MM.1S (cell line): Measurements from ENCODE around the gene CBLIF.

Experiments
- DNase-seq: peaks from one replicate; pipeline ENCODE4 v3.0.0-alpha.2; 2015
- H2AFZ ChIP-seq: fragments of 300-600 bp; sonication (generic); 2 replicates; pipeline ENCODE4 v1.6.0; 2016; ENCODE audit warnings: antibody characterized with exemption, low read length
- H3F3A ChIP-seq: fragments of 300-600 bp; sonication (generic); 2 replicates; pipeline ENCODE4 v1.6.1; 2016; ENCODE audit warnings: mild to moderate bottlenecking, antibody characterized with exemption, low read length, moderate library complexity, mixed read lengths; ENCODE audit not compliant: insufficient read depth
- H3K27ac ChIP-seq: fragments of 300-600 bp; sonication (generic); 2 replicates; pipeline ENCODE4 v1.5.1; 2016; ENCODE audit warnings: mild to moderate bottlenecking, low read length
- H3K27me3 ChIP-seq: fragments of 300-600 bp; sonication (generic); replicated peaks from 2 replicates; pipeline ENCODE4 v1.6.0; 2016; ENCODE audit warnings: low read length; ENCODE audit not compliant: insufficient read depth
- H3K36me3 ChIP-seq: fragments of 300-600 bp; sonication (generic); replicated peaks from 2 replicates; pipeline ENCODE4 v1.6.1; 2016; ENCODE audit warnings: mild to moderate bottlenecking, low read length, mixed read lengths; ENCODE audit not compliant: insufficient read depth
- H3K4me1 ChIP-seq: fragments of 300-600 bp; sonication (generic); 2 replicates; pipeline ENCODE4 v1.6.1; 2016; ENCODE audit warnings: low read length, mixed read lengths
- H3K4me2 ChIP-seq: fragments of 300-600 bp; sonication (generic); 2 replicates; pipeline ENCODE4 v1.6.0; 2016; ENCODE audit warnings: low read depth, low read length
- H3K4me3 ChIP-seq: fragments of 300-600 bp; sonication (generic); 2 replicates; pipeline ENCODE4 v1.5.1; 2016; ENCODE audit warnings: low read length, mixed read lengths
- H3K79me2 ChIP-seq: fragments of 300-600 bp; sonication (generic); 2 replicates; pipeline ENCODE4 v1.6.1; 2016; ENCODE audit warnings: mixed run types, low read length, mixed read lengths
- H3K9ac ChIP-seq: fragments of 300-600 bp; sonication (generic); 2 replicates; pipeline ENCODE4 v1.6.1; 2016; ENCODE audit warnings: low read length, mixed read lengths
- H3K9me2 ChIP-seq: fragments of 300-600 bp; sonication (generic); replicated peaks from 2 replicates; pipeline ENCODE4 v1.6.1; 2016; ENCODE audit warnings: mild to moderate bottlenecking, low read length, mixed read lengths; ENCODE audit not compliant: insufficient read depth
- H3K9me3 ChIP-seq: fragments of 300-600 bp; sonication (generic); replicated peaks from 2 replicates; pipeline ENCODE4 v1.6.1; 2016; ENCODE audit warnings: mild to moderate bottlenecking, low read length, mixed read lengths; ENCODE audit not compliant: insufficient read depth
- H4K20me1 ChIP-seq: fragments of 300-600 bp; sonication (generic); 2 replicates; pipeline ENCODE4 v1.6.1; 2016; ENCODE audit warnings: mild to moderate bottlenecking, low read length, moderate library complexity, mixed read lengths; ENCODE audit not compliant: insufficient read depth
- CTCF ChIP-seq: fragments of 300-600 bp; sonication (generic); IDR thresholded peaks from 2 replicates; pipeline ENCODE4 v1.5.1; 2016; ENCODE audit warnings: antibody characterized with exemption, low read length, mixed read lengths
- EZH2 ChIP-seq: fragments of 300-600 bp; sonication (generic); optimal IDR thresholded peaks from 2 replicates; pipeline ENCODE3; 2017; ENCODE audit warnings: low read depth, mild to moderate bottlenecking, antibody characterized with exemption, low read length, mixed read lengths
- EZH2phosphoT487 ChIP-seq: fragments of 300-600 bp; sonication (generic); IDR thresholded peaks from 2 replicates; pipeline ENCODE4 v1.6.1; 2018; ENCODE audit warnings: antibody characterized with exemption, low read length

Gene CBLIF

DNA sequence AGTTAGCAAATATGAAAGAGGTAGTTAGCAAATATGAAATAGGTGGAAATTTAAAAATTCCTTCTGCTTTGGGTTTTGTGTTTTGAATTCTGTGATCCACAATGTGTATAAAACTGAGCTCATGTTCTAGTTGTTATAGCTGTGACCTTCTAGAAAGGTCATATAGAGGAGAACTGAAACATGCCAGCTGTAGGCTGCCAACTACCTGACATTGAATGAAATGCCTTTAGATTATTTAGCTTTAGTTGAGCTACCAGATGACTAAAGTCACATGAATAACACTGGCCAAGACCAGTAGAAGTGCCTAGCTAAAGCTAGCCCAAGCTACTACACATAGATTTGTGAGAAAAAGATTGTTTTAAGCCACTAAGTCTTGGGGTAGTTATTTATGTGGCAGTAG, 26.8 kb upstream of the CBLIF start:
- Histone ChIP-seq H3K9me2 (no peaks in the 10 kb centered on the region), H3K9ac (no peak overlapping the region), H3K4me2 (no peak overlapping the region), H4K20me1 (no peaks in the 10 kb centered on the region), H3K4me1 (no peaks in the 10 kb centered on the region), H3K36me3 (no peaks in the 10 kb centered on the region), H3K79me2 (no peaks in the 10 kb centered on the region), H3K9me3 (no peaks in the 10 kb centered on the region), H3K27me3 (no peaks in the 10 kb centered on the region), H2AFZ (no peak overlapping the region), H3K4me3 (no peak overlapping the region), H3K27ac (no peak overlapping the region), H3F3A (no peaks in the 10 kb centered on the region)
- no peak for DNase-seq
- no peak for TF ChIP-seq CTCF
- TF ChIP-seq EZH2phosphoT487 = no peak
- TF ChIP-seq EZH2 = no peak

DNA sequence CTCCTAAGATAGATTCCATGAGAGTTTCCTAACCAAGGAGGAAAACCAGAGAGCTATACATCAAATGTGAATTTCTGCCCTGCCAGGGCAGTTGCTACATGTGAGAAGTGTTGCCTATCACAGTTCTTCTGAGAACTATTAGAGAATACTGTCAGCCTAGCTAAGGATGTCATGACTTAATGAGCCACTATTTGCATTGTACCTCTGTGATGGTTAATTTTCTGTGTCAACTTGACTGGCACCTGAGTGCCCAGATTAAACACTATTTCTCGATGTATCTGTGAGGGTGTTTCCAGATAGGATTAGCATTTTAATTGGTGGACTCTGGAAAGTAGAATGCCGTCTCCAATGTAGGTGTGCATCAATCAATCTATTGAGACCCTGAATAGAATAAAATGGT, 22.6 kb upstream of the CBLIF start:
- H3K4me1 ChIP-seq = no peaks in the 10 kb centered on the region
- no peaks in the 10 kb centered on the region for H3K9me2 ChIP-seq
- H3K4me2 ChIP-seq = no peak overlapping the region
- H3K27ac ChIP-seq = no peak overlapping the region
- no peak overlapping the region for H3K4me3 ChIP-seq
- H3K9ac ChIP-seq = no peak overlapping the region
- TF ChIP-seq EZH2phosphoT487 (no peak), CTCF (no peak), EZH2 (no peak)
- H3K36me3 ChIP-seq = no peaks in the 10 kb centered on the region
- no peaks in the 10 kb centered on the region for H3K9me3 ChIP-seq
- H4K20me1 ChIP-seq = no peaks in the 10 kb centered on the region
- no peak for DNase-seq
- no peaks in the 10 kb centered on the region for H3K27me3 ChIP-seq
- H3F3A ChIP-seq = no peaks in the 10 kb centered on the region
- no peaks in the 10 kb centered on the region for H3K79me2 ChIP-seq
- no peak overlapping the region for H2AFZ ChIP-seq

GRCh38 chr11:59866836-59867235, 21.5 kb upstream of the CBLIF start:
- Histone ChIP-seq H3K36me3 (no peaks in the 10 kb centered on the region), H3K9me3 (no peaks in the 10 kb centered on the region), H3F3A (no peaks in the 10 kb centered on the region), H3K4me3 (no peak overlapping the region), H3K27ac (no peak overlapping the region), H3K9me2 (no peaks in the 10 kb centered on the region), H3K9ac (no peak overlapping the region), H2AFZ (no peak overlapping the region), H3K4me2 (no peak overlapping the region), H3K27me3 (no peaks in the 10 kb centered on the region), H3K79me2 (no peaks in the 10 kb centered on the region), H3K4me1 (no peaks in the 10 kb centered on the region), H4K20me1 (no peaks in the 10 kb centered on the region)
- no peak for DNase-seq
- no peak for TF ChIP-seq EZH2phosphoT487
- no peak for TF ChIP-seq CTCF
- TF ChIP-seq EZH2 = no peak

GRCh38 chr11:59866397-59866796, 21.1 kb upstream of the CBLIF start, which contains the start of gene TCN1:
Gene TCN1, minus strand, starts transcription at chr11:59866487. Its CDS starts 17 bp downstream, at chr11:59866470.
- no peaks in the 10 kb centered on the region for H3K4me1 ChIP-seq
- no peaks in the 10 kb centered on the region for H3K79me2 ChIP-seq
- H3K36me3 ChIP-seq = no peaks in the 10 kb centered on the region
- H3K27ac ChIP-seq = no peak within 1 kb of the TSS
- TF ChIP-seq CTCF (no peak), EZH2 (no peak), EZH2phosphoT487 (no peak)
- no peaks in the 10 kb centered on the region for H4K20me1 ChIP-seq
- no peak within 1 kb of the TSS for H2AFZ ChIP-seq
- no peak within 1 kb of the TSS for H3K4me2 ChIP-seq
- no peak within 1 kb of the TSS for H3K9ac ChIP-seq
- H3K9me3 ChIP-seq = no peaks in the 10 kb centered on the region
- H3K9me2 ChIP-seq = no peaks in the 10 kb centered on the region
- DNase-seq = no peak
- H3K27me3 ChIP-seq = no peaks in the 10 kb centered on the region
- no peaks in the 10 kb centered on the region for H3F3A ChIP-seq
- no peak within 1 kb of the TSS for H3K4me3 ChIP-seq
